HL-60 (cell line): Measurements from ENCODE around the gene PTH2.
"Not testable (repeated sequence)": the region's sequence is repeated elsewhere in the genome, so short reads cannot be mapped to it uniquely, and the experiment has no call there.

Experiments
- DNase-seq, 2 experiments: peaks; one replicate each; pipeline ENCODE4 v3.0.0-alpha.2; 2010 to 2020; ENCODE audit warnings: low read depth in 1 of 2, low spot score in 1 of 2
- H3K27ac ChIP-seq: fragments of 250-450 bp; sonication (Bioruptor Pico); replicated peaks from 2 replicates; pipeline ENCODE4 v1.5.1; 2020; ENCODE audit warnings: mild to moderate bottlenecking, moderate library complexity
- H3K27me3 ChIP-seq: fragments of 250-450 bp; sonication (Bioruptor Pico); 2 replicates; pipeline ENCODE4 v1.5.1; 2021; ENCODE audit warnings: mild to moderate bottlenecking, moderate library complexity; ENCODE audit not compliant: insufficient read depth, poor library complexity, severe bottlenecking
- H3K4me3 ChIP-seq: replicated peaks from 2 replicates; pipeline ENCODE4 v1.5.1; 2011; ENCODE audit warnings: mild to moderate bottlenecking, control low read depth, low read length; ENCODE audit not compliant: insufficient read depth
- CTCF ChIP-seq: IDR thresholded peaks from one replicate; pipeline ENCODE4 v1.5.1; 2011; ENCODE audit warnings: low read length, control low read depth, inconsistent platforms; ENCODE audit not compliant: insufficient read depth
- GABPA ChIP-seq: IDR thresholded peaks from 2 replicates; pipeline ENCODE4 v1.6.1; 2012; ENCODE audit warnings: low read depth
- POLR2AphosphoS5 ChIP-seq: IDR thresholded peaks from 2 replicates; pipeline ENCODE4 v1.6.1; 2012; ENCODE audit warnings: low read depth
- REST ChIP-seq: IDR thresholded peaks from 2 replicates; pipeline ENCODE4 v1.6.1; 2012; ENCODE audit warnings: low read depth; ENCODE audit not compliant: insufficient replicate concordance
- SPI1 ChIP-seq: IDR thresholded peaks from 2 replicates; pipeline ENCODE4 v1.6.1; 2012; ENCODE audit warnings: low read depth, mild to moderate bottlenecking, borderline replicate concordance

Gene PTH2

GRCh38 chr19:49447485-49448431, 24.5 kb upstream of the PTH2 start:
- no peak for DNase-seq
- H3K27me3 ChIP-seq: no peaks in the 10 kb centered on the region
- H3K27ac ChIP-seq: no peak overlapping the region
- H3K4me3 ChIP-seq: no peak overlapping the region
- no peak for TF ChIP-seq POLR2AphosphoS5
- no peak for TF ChIP-seq SPI1
- TF ChIP-seq CTCF: no peak
- no peak for TF ChIP-seq GABPA
- TF ChIP-seq REST: no peak

GRCh38 chr19:49445997-49446396, 22.8 kb upstream of the PTH2 start:
- Histone ChIP-seq H3K27ac (no peak overlapping the region), H3K27me3 (peaks cover 12% of the 10 kb centered on the region), H3K4me3 (no peak overlapping the region)
- no peak for TF ChIP-seq SPI1
- TF ChIP-seq REST: no peak
- no peak for TF ChIP-seq POLR2AphosphoS5
- TF ChIP-seq CTCF: no peak
- TF ChIP-seq GABPA: no peak
- no peak for DNase-seq

GRCh38 chr19:49444100-49444700, 21.0 kb upstream of the PTH2 start:
- not testable (repeated sequence) for H3K27ac ChIP-seq, DNase-seq, H3K4me3 ChIP-seq
- peaks cover 30% of the 10 kb centered on the region for H3K27me3 ChIP-seq

- TF ChIP-seq SPI1 (no peak; the same call in 1 of the 2 replicates), GABPA (no peak), CTCF (peak; percentile 82), POLR2AphosphoS5 (no peak)
- H3K27me3 ChIP-seq: peaks cover 37% of the 10 kb centered on the region
- H3K27ac ChIP-seq: no peak overlapping the region
- H3K4me3 ChIP-seq: peak overlapping the region; percentile 69
- peak; percentile 82 to 92 for DNase-seq
Measured at GRCh38 chr19:49443366-49444099, 20.3 kb upstream of the PTH2 start.
